GM12878 (cell line): ENCODE results near the gene CEP128.

ENCODE experiments used
- CTCF ChIP-seq, 3 experiments: IDR thresholded peaks in 2 of 3; conservative IDR thresholded peaks in 1 of 3; 2 replicates each; pipeline ENCODE4 v1.5.1; 2011; ENCODE audit warnings: low read depth in 3 of 3, low read length in 3 of 3, mild to moderate bottlenecking in 3 of 3, control low read depth in 2 of 3, moderate library complexity in 2 of 3, inconsistent platforms in 1 of 3, mixed read lengths in 1 of 3; ENCODE audit not compliant: control insufficient read depth in 2 of 3, insufficient read depth in 1 of 3; ENCODE audit errors: extremely low read depth in 1 of 3
- EGR1 ChIP-seq, 2 experiments: IDR thresholded peaks; 1 replicate in 1 of 2; 2 replicates in 1 of 2; pipeline ENCODE4 v1.6.1; 2011 to 2012; ENCODE audit warnings: low read depth in 2 of 2, low read length in 2 of 2, borderline replicate concordance in 1 of 2, mild to moderate bottlenecking in 1 of 2, moderate library complexity in 1 of 2
- RAD21 ChIP-seq: IDR thresholded peaks from 2 replicates; pipeline ENCODE4 v1.6.1; 2011; ENCODE audit warnings: mild to moderate bottlenecking, low read depth, low read length, moderate library complexity; ENCODE audit not compliant: insufficient read depth
- ZNF274 ChIP-seq: IDR thresholded peaks from one replicate; pipeline ENCODE4 v1.8.0; 2011; ENCODE audit not compliant: insufficient read length, insufficient read depth
- ZSCAN29 ChIP-seq: fragments of 450-650 bp; IDR thresholded peaks from 2 replicates; pipeline ENCODE4 v1.6.1; 2017; ENCODE audit warnings: mild to moderate bottlenecking, moderate library complexity

- no peak for TF ChIP-seq CTCF (IDR thresholded peaks at IDR 0.05 in 2 of 3, conservative IDR thresholded peaks at IDR 0.05 in 1 of 3; ENCODE audit: control insufficient read depth in 2 of 3, extremely low read depth in 1 of 3, insufficient read depth in 1 of 3, low read depth in 3 of 3, low read length in 3 of 3)
- TF ChIP-seq RAD21 = no peak
- no peak for TF ChIP-seq ZSCAN29
- no peak for TF ChIP-seq ZNF274
- TF ChIP-seq EGR1 (IDR thresholded peaks at IDR 0.05; ENCODE audit: borderline replicate concordance in 1 of 2, low read depth in 2 of 2, low read length in 2 of 2) = no peak
Measured at GRCh38 chr14:80926397-80927082, 15.0 kb downstream of the CEP128 start.
